Fibroblast of the conjunctiva (primary cell): ENCODE measurements around the gene ETS1.

Experiments
- DNase-seq: peaks from one replicate; pipeline ENCODE4 v3.0.0-alpha.2; 2010; ENCODE audit warnings: low read depth

Gene ETS1

DNA sequence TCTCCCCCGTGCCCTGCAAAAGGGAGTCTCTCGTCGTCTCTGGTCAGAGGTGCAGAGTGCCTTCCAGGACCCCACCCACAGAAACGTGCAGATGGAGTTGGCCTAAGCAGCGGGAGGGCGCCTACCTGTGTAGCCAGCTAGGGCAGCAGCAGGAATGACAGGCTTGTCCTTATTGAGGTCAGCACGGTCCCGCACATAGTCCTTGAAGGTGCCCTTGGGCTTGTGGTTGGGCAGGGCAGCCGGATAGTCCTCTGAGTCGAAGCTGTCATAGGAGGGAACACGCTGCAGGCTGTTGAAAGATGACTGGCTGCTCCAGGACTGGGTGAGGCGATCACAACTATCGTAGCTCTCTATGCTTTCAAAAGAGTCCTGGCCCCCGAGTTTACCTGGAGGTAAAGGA, 107.3 kb downstream of the ETS1 start:
- DNase-seq = no peak

DNA sequence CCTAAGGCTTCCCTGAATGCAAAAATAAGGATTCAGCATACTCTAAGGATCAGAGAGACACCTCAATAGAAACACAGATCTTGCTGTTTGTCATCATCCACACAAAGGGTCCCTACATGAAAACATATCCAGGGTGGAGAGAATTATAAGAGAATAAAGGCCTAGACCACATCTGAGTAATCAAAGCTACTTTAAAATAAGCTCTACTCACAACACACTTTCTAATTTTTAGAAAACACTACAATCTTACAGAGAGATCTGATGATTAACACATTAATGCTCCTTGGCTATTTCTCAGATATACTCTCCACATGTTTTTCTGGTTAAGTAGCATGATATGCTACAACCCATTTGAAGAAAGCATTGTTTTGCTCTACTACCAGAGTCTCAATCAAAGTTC, 108.2 kb downstream of the ETS1 start:
- DNase-seq = no peak

DNA sequence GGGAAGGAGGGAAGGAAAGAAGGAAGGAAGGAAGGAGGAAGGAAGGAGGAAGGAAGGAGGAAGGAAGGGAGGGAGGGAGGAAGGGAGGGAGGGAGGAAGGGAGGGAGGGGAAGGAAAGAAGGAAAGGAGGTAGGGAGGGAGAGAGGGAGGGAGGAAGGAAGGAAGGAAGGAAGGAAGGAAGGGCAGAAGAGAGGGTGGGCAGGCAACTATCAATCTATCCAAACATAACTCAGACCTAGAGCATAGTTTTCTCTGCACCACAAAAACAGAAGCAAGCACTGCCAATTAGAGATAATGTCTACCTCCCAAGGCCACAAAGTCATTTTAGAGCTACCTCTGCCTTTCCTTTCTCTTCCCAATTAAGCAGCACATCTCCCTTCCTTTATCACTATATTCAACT, 109.1 kb downstream of the ETS1 start:
- DNase-seq = no peak

DNA sequence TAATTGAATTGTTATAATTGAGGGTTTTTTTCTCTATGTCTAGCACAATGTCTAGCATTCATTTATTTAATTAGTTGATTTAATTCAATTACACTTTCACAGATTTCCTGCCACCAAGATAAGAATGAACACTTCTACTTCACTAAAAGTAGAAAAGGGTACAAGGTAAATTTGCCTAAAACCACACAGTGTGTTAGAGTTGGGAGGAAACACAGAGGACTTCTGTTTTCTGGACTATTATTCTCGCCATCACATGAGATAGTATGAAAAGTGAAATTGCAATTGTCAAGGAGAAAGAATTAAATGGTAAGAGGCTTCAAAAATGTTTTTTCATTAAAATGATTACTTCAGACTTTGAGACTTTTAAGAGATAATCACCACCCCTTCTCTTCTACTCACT, 109.5 kb downstream of the ETS1 start:
- DNase-seq = no peak

DNA sequence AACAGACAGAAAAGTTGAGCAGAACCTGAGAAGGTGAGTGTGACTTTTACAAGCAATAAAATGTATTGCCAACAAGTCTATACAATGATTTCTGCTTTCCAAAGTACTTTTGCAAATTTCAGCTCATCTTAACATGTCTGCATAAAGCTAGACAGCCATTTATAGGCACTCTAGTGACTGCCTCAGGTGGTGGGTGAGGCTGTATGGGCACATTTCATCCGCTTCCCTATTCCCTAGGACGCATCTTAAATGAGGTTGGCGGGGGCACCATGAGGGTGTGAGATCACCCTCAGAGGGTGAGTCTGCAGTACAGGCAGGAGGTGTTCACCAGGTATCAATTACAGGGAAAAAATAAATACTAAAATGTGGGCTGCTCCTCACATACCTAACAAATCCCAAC, 110.1 kb downstream of the ETS1 start:
- DNase-seq = no peak

DNA sequence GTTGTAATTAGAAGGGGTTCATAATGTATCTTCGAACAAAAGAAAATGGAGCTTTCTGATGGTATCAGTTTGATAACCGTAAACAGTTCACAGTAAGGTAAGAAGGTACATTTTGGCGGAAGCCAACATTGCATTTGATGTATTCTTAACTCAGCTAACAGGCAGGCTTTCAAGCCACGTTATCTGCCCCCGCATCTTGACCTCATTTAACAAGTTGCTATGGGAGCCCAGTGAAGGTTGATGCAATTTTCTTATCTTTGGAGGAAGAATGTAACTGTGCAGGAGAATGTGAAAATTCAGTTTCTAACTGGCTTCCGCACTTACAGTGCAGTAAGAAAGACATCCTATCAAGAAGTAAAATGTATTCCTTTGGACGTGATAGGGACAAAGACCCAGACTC, 110.6 kb downstream of the ETS1 start:
- no peak for DNase-seq

DNA sequence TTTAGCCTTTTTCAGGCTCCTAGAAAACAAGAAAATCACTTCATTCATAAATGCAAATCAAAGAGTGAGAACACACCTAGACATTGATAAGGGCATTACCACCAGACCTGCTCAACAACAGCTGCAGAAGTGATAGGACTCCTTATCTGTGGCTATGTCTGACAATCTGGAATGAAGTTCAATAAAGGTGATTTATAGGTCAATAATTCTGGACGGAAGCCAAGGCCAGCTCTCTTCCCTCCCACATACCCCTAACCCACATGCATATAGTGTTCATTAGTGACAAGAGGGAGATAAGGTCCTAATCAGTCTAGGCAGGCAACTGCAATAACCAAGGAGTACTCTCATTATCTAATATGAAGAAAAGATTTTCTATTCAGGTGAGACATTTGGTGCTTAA, 111.3 kb downstream of the ETS1 start:
- DNase-seq = no peak

DNA sequence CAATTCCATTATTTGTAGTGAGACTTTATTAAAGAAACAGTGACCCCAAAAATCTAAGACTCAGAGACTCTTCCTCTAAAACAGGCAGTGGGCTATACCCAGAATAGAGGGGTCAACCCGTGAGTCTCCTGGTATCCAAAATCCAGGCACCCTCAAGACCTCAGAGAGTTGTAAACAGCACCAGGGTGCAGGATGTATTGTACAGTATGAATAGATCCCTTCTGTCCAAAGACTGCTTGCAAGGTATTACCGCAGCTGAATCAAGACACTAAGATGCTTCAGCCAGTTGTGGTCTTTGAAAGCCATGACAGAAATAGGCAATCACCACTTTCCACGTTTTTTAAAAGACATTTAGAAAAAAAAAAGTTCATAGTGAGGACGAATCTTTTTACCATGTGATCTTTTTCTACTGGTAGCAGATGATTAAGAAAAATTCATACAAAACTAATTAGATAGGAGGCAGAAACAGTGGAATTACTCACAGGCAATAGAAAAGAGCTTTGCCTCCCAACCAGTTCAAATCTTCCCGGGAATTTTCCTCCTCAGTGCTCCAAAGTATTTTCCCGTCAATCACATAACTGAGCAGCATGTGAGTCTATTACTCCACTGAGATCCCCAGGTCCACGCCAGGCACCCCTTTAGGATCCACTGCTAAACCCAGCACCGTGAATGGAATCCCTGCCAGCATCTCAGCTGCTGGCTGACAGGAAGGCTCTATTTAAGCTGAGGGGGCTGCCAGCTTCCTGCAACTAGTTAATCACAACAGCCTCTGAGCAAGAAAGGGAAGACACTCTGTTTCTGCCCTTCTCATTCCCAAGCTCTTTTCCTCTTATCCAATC, 113.1 kb downstream of the ETS1 start:
- DNase-seq = no peak

DNA sequence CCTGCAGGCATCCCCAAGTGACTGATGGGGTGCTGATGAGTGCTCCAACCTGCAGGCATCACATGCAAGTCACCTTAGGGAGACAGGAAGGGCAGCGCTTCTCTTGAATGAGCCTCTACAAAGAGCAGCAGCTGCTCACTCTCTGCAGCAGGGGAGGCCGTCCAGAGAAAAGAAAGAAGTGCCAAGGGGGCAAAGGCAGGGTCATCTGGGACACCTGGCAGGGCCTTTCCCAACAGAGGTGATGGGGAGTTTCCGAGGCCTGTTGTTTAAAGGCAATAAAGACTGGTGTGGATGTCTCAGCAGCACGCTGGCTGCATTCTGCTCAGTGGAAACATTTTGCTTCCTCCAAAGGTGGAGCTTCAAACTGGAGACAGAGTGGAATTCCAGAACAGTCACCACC, 113.7 kb downstream of the ETS1 start:
- no peak for DNase-seq

DNA sequence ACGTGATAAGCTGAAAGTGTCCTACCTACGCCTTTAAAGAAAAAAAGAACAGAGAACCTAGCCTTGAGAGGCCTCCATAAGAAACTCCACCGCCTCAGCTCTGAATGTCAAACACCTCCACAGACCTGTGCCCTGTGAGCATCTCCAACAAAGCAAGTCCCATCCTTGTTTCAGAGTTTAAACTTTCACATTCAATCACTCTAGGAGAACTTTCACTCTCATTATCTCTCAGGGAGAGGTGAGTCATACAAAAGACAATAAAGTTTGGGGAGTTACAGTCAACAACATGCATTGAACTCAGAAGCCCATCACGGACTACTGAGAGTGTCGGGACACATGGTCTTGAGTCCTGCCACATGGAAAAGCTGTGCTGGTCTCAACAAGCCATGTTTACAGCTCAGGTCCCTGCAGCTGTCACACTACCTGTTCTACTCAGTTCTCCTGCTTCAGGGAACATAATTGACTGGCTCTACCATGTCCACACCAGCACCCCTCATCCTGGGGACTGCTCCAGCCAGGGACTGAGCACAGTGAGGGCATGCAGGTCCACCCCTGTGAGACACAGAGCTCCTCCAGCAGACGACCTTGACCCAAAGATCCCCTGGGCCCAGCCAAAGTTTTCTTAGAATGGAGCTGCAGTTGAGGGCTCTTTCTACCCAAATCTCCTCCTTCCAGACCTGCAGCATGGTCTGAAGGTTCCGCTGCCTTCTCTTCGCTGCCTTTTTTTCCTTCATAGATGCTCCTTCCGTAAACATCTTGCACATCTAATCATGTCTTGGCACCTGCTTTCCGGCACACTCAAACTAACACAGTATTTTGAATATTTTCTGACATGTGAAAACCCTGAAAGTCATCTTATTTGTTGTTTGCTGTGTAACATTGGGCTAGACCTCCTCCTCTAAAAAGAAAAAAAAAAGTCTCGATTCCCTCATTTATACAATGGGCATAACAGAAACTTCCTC, 114.9 kb downstream of the ETS1 start:
- DNase-seq = no peak

DNA sequence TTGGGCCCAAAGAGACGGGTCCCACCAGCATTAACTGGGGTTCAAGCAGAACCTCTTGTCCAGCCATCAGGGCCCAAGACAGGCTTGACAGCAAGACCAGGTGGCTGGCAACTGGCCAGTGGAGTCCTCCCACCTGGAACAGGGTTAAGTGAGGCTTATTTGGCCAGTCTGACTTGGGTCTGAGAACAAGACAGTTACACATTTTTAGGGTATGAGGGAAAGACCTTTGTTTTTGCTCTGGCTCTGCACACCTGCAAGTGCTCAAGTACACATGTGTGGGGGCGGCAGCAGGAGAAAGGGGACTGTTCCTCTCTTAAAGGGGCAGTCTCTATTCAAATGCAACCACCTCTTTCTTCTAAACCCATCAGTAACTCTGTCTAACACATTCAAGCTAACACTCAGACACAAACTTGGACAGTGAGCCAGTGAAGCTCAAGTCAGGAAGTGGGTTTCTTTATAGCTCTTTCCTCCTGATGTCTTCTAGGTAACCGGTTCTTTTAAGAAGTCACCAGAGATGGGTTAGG, 116.2 kb downstream of the ETS1 start:
- DNase-seq = no peak

DNA sequence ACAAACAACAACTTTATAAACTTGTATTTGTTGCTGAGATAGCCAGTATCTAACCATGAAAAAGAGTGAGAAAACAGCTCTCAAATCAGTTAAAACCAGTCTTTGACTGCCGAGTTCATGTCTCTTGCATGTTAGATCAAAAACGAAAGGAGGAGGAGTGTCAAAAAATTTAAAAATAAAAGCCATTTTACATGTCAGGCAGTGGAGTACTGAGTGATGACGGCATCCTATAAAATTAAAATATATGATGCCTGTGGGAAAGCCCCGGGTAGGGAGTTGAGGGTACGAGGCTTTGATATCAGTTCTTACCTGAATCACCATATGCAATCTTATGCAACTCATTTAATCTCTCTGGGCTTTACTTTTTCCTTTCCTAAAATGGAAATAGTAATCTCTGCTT, 117.3 kb downstream of the ETS1 start:
- no peak for DNase-seq

DNA sequence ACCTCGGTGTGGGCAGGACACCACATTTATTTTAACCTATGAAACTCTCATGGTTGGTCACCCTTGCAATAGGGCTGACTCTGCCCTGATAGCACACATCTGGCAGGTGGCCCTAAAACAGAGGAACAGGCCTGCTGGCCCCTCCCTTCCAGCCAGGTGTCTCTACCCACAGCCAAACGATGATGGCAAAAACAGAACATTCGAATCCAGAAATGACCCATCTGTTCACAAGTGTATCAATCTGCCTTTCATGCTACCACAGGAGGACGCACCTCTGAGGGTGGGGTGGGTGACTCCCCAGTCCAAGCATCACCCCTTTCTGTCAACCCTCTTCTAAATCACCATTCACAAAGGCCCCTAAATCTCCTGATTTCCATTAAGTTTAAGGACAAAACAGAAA, 118.1 kb downstream of the ETS1 start:
- DNase-seq = no peak

DNA sequence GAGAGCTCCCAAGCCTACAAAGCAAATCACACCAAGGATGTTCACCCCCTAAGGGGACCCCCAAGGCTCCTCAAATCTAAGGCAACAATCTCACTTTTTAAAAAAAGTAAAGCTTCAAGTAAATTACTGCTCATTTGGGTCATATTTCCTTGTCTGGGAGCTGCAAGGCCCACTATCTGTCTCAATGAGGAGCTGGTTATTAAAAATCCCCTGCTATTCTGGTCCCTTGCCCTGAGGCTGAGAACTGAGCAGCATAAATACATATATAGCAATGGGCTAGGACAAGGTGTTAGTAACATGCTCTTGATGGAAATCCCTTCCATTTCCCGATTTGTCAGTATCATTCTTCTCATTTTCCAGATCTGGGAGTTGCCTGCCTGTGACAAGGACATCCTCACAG, 119.2 kb downstream of the ETS1 start:
- DNase-seq = no peak

DNA sequence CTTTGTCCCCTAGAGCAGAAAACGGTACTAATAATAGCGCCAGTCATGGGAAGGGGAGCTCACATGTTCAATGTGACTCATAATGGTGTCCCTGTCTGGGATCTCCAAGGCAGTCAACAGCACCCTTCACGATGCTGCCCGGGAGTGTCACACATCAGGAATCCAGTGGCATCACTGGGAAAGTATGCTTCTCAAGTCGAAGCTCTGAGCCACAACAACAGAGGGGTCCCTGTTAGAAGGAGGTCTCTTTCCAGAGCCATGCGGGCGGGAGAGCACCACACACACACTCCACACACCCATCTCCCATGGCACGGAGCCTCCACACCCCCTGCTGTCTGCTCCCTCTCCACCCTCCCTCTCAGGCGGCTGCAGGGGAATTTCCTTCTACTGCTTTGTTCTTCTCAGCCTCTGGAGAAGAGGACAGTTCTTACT, 119.7 kb downstream of the ETS1 start:
- DNase-seq = peak; percentile 51

DNA sequence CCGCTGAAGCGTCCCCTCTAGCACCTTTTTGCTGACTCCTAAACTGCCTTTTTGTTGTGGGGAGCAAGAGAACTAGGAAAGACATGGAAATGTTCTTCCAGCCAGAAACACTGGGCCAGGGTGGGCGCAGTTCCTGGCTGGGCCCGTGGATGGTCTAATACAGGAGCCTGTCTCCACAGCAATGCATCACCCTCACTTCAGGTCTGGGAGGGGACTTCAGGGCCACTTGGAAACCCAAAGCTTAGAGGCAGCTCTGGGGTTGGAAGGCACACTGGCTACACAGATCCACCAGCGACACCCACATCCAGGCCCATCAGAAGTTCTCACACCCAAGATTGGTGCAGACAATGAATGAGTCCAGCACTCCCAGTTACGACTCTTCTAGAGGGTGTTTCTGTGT, 120.3 kb downstream of the ETS1 start:
- no peak for DNase-seq

DNA sequence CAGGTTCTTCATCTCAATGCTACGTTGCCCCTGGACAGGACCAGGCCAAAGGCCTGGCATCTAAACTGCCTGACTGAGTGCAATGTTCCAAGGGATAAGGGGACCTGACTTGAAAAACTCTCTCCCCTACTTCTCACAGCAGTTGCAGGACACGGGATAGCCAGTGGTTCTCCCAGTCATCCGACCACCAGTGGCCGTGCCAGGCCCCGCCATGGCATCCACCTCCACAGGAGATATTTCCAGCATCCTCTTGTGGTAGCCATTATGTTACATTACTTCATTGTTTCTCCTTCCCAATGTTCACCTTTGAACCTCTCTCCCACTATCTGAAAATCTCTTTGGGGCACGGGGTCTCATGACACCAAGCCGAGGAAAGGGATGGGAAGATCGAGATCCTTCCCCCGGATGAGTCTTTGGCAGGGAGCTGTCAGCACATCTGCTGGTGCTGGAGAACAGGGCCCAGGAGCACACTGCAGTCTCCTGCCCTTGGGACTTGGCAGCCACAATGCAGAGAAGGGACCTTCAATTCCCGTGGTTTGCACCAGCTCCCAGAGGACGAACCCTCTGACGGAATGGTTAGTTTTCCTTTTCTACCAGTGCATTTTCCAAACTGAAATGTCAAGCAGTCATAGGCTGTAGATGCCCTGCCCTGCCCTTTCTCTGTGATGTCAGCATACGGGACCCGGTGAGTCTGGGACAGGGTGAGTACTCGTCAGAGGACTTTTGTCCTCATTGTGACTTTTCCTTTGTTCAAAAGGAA, 121.2 kb downstream of the ETS1 start:
- no peak for DNase-seq

DNA sequence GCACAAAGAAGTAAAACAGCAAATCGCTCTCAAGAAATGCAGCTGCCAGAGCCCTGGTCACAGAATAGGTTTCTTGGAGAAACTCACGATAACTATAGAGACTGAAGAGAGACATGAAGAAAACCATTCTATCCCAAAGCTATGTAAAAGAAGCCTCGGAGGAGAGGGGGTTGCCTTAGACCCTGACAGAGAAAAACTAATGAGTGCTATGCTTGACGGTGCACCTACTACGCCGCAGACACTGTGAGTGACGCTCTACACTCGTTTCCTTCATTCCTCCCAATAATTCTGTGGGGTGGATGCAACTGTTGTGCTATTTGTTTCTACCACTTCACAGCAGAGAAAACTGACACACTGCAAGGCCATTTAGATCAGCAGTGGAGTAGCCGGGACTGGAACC, 121.8 kb downstream of the ETS1 start:
- no peak for DNase-seq

DNA sequence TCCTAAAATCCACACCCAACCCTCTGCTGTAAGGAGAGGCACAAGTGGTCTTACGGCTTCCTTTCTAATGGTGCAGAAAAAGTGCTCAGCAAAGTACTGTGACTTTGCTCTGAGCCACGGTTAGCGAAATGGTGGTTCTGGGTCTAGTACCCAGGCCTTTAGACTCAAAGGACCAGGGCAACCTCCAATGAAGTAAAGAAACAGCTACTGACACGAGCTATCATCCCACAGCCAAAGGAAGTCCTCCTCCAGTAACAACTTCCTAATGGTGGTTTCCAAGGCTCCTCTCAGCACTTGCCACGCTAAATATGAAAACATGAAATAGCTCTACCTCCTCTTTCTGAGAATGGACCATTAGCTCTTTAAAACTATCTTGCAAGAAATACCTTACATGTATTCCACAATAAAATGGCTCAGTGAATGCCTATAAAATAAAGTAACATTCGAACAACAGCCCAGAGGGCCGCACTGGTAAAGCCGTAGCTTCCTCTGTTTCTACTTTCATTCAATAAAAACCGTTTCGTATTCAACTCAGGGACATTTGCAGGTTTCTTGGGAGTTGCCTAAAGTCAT, 122.4 kb downstream of the ETS1 start:
- no peak for DNase-seq

DNA sequence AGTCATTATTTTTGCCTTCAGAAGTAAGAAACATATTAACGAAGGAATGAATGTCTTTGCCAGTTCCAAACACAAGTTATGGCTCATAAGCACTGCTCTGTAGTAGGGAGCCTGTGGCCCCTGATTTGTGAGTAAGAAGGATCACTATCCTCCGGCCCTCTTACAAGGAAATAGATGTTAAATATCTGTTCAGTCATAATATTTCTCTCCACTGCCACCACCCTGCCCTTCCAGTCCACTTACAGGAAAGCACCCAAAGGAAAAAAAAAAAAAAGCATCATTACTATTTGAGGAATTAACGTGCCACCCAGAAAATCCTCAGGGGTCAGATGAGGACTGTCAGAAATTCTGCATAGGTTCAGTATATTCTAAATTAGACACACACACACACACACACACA, 123.4 kb downstream of the ETS1 start:
- DNase-seq = no peak

DNA sequence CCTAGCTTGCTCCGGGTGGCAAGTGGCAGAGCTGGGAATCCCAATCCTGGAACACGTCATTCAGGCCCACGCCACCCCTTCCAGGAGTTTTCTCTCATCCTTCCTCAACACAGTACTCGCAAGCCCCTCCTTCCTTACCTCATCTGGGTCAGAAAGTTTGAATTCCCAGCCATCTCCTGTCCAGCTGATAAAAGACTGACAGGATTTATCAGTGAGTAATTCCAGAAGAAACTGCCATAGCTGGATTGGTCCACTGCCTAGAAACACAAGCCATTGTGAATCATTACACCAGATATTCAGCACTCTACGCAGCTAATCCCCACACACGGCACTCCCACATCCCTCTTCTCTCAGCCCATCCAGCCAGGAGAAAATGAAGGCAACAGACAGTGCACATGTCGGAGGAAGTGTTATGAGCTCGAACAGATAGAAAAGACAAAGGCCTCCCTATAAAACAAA, 124.0 kb downstream of the ETS1 start:
- peak; percentile 56 for DNase-seq

DNA sequence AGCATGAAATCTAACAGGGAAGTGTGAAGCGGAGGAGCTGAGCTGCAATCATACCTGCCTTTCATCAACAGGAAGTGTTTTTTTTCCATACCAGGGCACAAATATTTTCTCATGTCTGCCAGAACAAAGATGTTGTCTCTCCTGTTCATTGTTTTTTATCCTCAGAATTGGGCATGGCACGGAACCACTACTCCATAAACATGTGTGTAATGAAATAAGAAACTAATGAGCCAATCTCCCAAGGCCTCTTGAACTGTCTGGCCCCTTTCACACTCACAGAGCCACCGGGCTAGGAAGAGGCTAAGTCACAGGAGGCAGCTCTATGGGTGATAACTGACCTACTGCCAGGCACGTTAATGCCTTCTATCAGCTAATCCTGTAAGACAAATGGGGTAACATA, 124.4 kb downstream of the ETS1 start:
- DNase-seq = no peak
